Parathyroid adenoma (tissue), 2 donors: ENCODE measurements around the gene CYP2A7.
A peak's percentile ranks its signal among the peaks of the same experiment; 100 is the strongest.
"Not testable (repeated sequence)": the region's sequence is repeated elsewhere in the genome, so short reads cannot be mapped to it uniquely, and the experiment has no call there.

Experiments
- H2AFZ ChIP-seq: fragments of 300-600 bp; sonication (generic); one replicate; pipeline ENCODE4 v1.7.0; 2017; ENCODE audit warnings: antibody characterized with exemption, mild to moderate bottlenecking
- H3K27ac ChIP-seq: fragments of 300-600 bp; sonication (generic); one replicate; pipeline ENCODE4 v1.7.0; 2017
- H3K27me3 ChIP-seq: fragments of 300-600 bp; sonication (generic); one replicate; pipeline ENCODE4 v1.7.0; 2017; ENCODE audit warnings: low read length; ENCODE audit not compliant: control insufficient read depth, insufficient read depth
- H3K36me3 ChIP-seq: fragments of 300-600 bp; sonication (generic); one replicate; pipeline ENCODE4 v1.7.0; 2017; ENCODE audit warnings: low read length; ENCODE audit not compliant: control insufficient read depth, insufficient read depth
- H3K4me1 ChIP-seq: fragments of 300-600 bp; sonication (generic); one replicate; pipeline ENCODE4 v1.7.0; 2017; ENCODE audit warnings: control low read depth
- H3K4me2 ChIP-seq: fragments of 300-600 bp; sonication (generic); one replicate; pipeline ENCODE4 v1.7.0; 2017; ENCODE audit warnings: low read length
- H3K4me3 ChIP-seq: fragments of 300-600 bp; sonication (generic); one replicate; pipeline ENCODE4 v1.7.0; 2017; ENCODE audit warnings: low read depth, low read length
- H3K79me2 ChIP-seq: fragments of 300-600 bp; sonication (generic); one replicate; pipeline ENCODE4 v1.7.0; 2017; ENCODE audit warnings: control low read depth
- H3K9ac ChIP-seq: fragments of 300-600 bp; sonication (generic); one replicate; pipeline ENCODE4 v1.7.0; 2017; ENCODE audit warnings: mild to moderate bottlenecking
- H3K9me3 ChIP-seq: fragments of 300-600 bp; sonication (generic); one replicate; pipeline ENCODE4 v1.7.0; 2017; ENCODE audit warnings: low read length; ENCODE audit not compliant: control insufficient read depth
- CTCF ChIP-seq: fragments of 300-600 bp; sonication (generic); IDR thresholded peaks from one replicate; pipeline ENCODE4 v1.7.0; 2017; ENCODE audit warnings: antibody characterized with exemption, mild to moderate bottlenecking
- donor health status: primary hyperparathyroidism.

The CYP2A7 gene

GRCh38 chr19:40858109-40858508 is 23.9 kb downstream of the CYP2A7 start:
- H3K27me3 ChIP-seq: no peaks in the 10 kb centered on the region
- no peak overlapping the region for H3K4me2 ChIP-seq
- no peaks in the 10 kb centered on the region for H3K4me1 ChIP-seq
- no peaks in the 10 kb centered on the region for H3K9me3 ChIP-seq
- H3K79me2 ChIP-seq: no peaks in the 10 kb centered on the region
- no peaks in the 10 kb centered on the region for H3K36me3 ChIP-seq
- H3K4me3 ChIP-seq: no peak overlapping the region
- no peak overlapping the region for H2AFZ ChIP-seq
- TF ChIP-seq CTCF: no peak
- H3K9ac ChIP-seq: no peak overlapping the region
- H3K27ac ChIP-seq: no peak overlapping the region

GRCh38 chr19:40852467-40853152 is 29.4 kb downstream of the CYP2A7 start:
- H3K27ac ChIP-seq, H3K27me3 ChIP-seq, H3K4me3 ChIP-seq, H3K4me1 ChIP-seq, H3K36me3 ChIP-seq, H3K9me3 ChIP-seq, H3K79me2 ChIP-seq, H3K4me2 ChIP-seq, H3K9ac ChIP-seq, H2AFZ ChIP-seq: not testable (repeated sequence)

DNA sequence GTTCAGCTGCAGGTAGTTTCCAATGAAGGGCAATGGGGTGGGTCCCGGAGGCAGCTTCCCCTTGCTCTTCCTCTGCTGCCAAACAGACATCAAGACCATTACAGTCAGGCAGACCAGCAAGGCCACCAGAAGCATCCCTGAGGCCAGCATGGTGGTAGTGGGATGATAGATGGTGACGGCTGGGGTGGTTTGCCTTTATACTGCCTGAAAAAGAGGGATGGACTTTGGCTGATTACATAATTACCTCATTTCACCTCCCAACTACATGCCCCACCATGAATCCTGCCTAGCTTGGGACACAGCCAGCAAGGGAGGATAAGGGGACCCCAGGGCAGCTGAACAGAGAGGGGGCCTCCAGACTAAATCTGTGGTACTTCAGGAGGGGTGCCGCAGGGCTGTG is 31.8 kb downstream of the CYP2A7 start, which contains the start of gene CYP2A6:
Gene CYP2A6, minus strand, starts transcription at position 171 of the 400 bp plus-strand sequence. Its CDS starts 21 bp downstream, at position 150.
- not testable (repeated sequence) for H3K9ac ChIP-seq, H2AFZ ChIP-seq, H3K9me3 ChIP-seq, H3K4me3 ChIP-seq, H3K79me2 ChIP-seq, H3K27ac ChIP-seq, H3K4me1 ChIP-seq, H3K36me3 ChIP-seq, H3K4me2 ChIP-seq, H3K27me3 ChIP-seq

- H3K4me2 ChIP-seq, H3K36me3 ChIP-seq, H3K79me2 ChIP-seq, H3K9me3 ChIP-seq, H3K27me3 ChIP-seq, H3K4me1 ChIP-seq, H2AFZ ChIP-seq, H3K27ac ChIP-seq, H3K9ac ChIP-seq, H3K4me3 ChIP-seq: not testable (repeated sequence)
Observed at GRCh38 chr19:40846722-40847121, 35.3 kb downstream of the CYP2A7 start.

DNA sequence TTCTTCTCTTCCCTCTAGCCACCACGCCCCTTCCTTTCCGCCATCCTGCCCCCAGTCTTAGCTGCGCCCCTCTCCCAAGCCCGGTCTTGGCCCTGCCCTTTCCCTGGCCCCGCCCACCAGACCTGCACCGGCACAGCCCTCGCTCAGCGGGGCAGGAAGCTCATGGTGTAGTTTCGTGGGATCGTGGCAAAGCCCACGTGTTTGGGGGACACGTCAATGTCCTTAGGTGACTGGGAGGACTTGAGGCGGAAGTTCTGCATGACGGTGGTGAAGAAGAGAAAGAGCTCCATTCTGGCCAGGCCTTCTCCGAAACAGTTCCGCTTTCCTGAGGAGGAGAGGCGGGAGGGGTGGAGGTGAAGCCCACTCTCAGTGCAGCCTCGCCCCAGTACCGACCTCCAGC is 38.4 kb downstream of the CYP2A7 start:
- H3K27me3 ChIP-seq, H3K4me3 ChIP-seq, H3K4me2 ChIP-seq, H3K4me1 ChIP-seq, H3K9me3 ChIP-seq, H3K9ac ChIP-seq, H3K36me3 ChIP-seq, H3K27ac ChIP-seq, H3K79me2 ChIP-seq: not testable (repeated sequence)
- H2AFZ ChIP-seq: peak overlapping the region; percentile 62

DNA sequence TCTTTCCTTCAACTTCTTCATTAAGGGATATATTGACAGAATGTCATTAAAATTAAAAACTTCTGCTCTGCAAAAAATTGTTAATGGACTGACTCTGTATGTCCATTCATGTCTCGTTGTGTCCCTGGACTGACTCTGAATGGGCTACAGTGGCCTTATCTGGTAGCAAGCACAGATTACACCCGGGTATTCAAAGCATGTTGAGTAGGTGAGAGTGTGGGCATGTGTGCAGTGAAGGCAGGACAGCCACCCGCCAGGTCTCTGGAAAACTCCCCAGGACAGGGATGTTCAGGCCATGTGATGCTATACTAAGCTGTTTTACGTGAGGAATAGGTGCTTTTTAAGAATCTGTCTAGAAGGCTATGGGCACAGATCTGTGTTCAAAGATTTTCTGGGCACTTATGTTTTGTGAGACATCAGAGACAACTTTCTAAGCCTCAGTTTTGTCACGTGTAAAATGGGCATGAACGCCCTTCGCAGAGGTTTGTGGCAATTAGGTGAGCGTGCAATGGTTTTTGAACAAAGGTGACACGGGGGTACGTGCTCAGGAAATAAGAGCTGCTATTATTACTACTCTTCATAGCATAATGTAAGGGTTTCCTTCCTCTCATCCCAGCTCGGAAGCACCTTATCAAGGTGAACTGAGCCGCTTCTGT is 38.9 kb downstream of the CYP2A7 start:
- H3K36me3 ChIP-seq, H3K27ac ChIP-seq, H3K79me2 ChIP-seq, H3K9ac ChIP-seq, H2AFZ ChIP-seq, H3K4me3 ChIP-seq, H3K27me3 ChIP-seq, H3K9me3 ChIP-seq, H3K4me2 ChIP-seq, H3K4me1 ChIP-seq: not testable (repeated sequence)

DNA sequence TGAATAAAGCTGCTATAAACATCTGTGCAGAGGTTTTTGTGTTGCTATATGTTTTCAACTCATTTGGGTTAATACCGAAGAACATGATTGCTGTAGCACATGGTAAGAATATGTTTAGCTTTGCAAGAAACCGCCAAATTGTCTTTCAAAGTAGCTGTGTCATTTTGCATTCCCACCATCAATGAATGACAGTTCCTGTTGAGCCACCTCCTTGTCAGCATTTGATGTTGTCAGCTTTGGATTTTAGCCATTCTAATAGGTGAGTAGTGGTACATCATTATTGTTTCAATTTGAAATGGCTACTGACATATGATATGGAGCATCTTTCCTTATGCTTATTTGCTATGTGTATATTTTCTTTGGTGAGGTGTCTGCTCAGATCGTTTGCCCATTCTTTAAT is 40.0 kb downstream of the CYP2A7 start:
- not testable (repeated sequence) for H3K9me3 ChIP-seq, H3K79me2 ChIP-seq, H3K9ac ChIP-seq, H3K27me3 ChIP-seq, H3K27ac ChIP-seq, H3K36me3 ChIP-seq, H3K4me3 ChIP-seq, H3K4me2 ChIP-seq, H2AFZ ChIP-seq, H3K4me1 ChIP-seq

- not testable (repeated sequence) for H3K9me3 ChIP-seq, H3K4me3 ChIP-seq, H3K4me2 ChIP-seq, H3K79me2 ChIP-seq, H3K36me3 ChIP-seq, H3K9ac ChIP-seq, H3K27me3 ChIP-seq, H2AFZ ChIP-seq, H3K4me1 ChIP-seq, H3K27ac ChIP-seq
Observed at GRCh38 chr19:40838477-40838876, 43.6 kb downstream of the CYP2A7 start.
